ENCODE measurements around the gene PLA2R1.

Gene PLA2R1

DNA sequence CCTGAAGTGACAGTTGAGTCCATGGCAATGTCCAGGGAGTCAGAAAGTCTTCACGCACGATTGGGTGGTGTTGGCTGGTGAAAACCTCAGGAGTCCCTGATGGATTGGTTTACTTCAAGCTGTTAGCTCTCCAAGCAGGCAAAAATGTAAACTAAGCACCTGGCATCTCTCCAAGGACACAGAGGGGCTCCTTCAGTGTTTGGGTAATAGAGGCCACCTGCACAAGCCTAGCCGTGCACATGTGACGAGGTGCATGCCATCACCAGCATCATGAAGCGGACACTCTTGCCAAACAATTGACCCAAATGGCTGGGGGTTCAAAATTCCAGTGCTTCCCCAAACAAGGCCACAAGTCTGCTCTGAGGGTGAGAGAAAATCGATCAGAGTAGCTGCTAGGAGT is 159.7 kb downstream of the PLA2R1 start:
- TF ChIP-seq, protein P1, sequence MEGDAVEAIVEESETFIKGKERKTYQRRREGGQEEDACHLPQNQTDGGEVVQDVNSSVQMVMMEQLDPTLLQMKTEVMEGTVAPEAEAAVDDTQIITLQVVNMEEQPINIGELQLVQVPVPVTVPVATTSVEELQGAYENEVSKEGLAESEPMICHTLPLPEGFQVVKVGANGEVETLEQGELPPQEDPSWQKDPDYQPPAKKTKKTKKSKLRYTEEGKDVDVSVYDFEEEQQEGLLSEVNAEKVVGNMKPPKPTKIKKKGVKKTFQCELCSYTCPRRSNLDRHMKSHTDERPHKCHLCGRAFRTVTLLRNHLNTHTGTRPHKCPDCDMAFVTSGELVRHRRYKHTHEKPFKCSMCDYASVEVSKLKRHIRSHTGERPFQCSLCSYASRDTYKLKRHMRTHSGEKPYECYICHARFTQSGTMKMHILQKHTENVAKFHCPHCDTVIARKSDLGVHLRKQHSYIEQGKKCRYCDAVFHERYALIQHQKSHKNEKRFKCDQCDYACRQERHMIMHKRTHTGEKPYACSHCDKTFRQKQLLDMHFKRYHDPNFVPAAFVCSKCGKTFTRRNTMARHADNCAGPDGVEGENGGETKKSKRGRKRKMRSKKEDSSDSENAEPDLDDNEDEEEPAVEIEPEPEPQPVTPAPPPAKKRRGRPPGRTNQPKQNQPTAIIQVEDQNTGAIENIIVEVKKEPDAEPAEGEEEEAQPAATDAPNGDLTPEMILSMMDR (conservative IDR thresholded peaks at IDR 0.05; ENCODE audit: low read depth, low read length): no peak
- H3K4me3 ChIP-seq (ENCODE audit: low read depth, low read length): no peak overlapping the region
- peak; percentile 68 for DNase-seq (ENCODE audit: low read depth)

DNA sequence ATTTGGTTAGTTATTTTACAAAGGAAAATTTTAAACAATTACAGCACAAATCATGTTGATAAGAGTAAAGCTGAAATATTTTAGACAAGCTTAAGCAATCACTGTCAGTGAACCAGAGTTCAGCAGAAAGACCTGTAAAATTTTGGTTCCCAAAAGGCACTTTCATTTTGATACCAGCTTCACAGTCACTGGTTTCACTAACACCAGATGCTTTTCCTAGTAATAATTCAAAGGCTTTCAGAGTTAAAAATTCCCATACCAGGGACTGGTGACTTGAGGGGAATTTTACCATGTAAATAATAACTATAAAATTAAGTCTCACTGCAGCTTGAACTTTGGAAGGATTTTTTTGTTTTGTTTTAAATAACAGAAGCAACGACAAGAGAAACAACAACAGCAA is 162.1 kb downstream of the PLA2R1 start:
- no peak overlapping the region for H3K4me3 ChIP-seq (ENCODE audit: low read depth, low read length)
- no peak for DNase-seq (ENCODE audit: low read depth)
- TF ChIP-seq, protein P1 (conservative IDR thresholded peaks at IDR 0.05; ENCODE audit: low read depth, low read length): no peak

DNA sequence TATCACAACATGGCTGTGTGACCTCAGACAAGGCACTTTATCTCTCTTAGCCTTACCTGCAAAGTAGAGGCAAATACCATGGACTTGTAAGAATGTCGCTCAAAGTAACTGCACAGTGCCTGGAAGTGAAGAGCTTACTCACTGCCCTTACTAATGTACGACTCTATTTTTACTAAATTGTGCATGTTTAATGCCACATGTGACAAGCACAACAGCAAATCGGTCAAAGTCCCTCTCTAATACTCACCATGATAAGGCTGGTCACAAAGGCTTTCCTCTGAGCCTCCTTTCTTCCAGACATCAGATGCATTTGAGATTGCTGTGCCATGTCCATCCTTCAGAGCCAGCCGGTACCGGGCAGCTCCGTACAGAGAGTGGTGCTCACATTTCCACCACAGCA is 164.0 kb downstream of the PLA2R1 start:
- no peak for DNase-seq (ENCODE audit: low read depth)
- TF ChIP-seq, protein P1 (conservative IDR thresholded peaks at IDR 0.05; ENCODE audit: low read depth, low read length): no peak
- H3K4me3 ChIP-seq (ENCODE audit: low read depth, low read length): no peak overlapping the region

DNA sequence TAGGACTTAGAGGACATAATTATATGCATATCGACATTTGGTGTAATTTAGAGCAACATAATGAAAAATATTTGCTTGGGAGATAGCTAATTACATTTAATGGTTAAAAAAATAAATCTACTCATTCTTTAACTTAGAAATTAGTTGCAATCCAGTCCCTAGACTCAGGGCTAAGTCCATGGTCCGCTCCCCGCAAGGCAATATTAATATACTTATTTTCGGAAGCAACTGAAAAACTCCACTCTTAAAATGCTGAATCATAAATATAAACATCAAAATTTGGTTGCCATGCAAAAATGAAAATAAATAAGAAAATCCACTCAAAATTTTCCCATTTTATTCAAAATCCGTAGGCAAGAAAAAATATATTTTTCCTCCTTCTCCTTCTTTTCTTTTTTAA is 164.7 kb downstream of the PLA2R1 start:
- no peak for DNase-seq (ENCODE audit: low read depth)
- no peak overlapping the region for H3K4me3 ChIP-seq (ENCODE audit: low read depth, low read length)
- TF ChIP-seq, protein P1 (conservative IDR thresholded peaks at IDR 0.05; ENCODE audit: low read depth, low read length): no peak

DNA sequence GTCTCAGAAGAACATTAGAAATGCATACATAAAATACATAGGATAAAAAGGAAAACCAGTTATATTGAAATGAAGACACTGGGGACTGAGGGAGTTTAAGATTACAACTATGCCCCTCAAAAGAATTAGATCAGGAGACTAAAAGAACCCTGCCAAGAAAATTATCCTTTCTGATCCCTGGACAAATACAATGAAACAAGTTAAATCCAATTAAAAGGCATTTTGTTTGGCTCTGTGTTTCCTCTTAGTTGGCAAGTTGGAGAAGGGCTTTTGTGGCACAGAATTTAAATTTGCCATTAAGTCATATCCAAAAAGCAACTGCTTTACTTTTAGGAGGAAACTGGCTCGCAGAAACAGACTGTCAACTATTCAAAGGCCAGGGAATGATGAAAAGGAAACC is 165.3 kb downstream of the PLA2R1 start:
- H3K4me3 ChIP-seq (ENCODE audit: low read depth, low read length): no peak overlapping the region
- DNase-seq (ENCODE audit: low read depth): no peak
- TF ChIP-seq, protein P1 (conservative IDR thresholded peaks at IDR 0.05; ENCODE audit: low read depth, low read length): no peak

DNA sequence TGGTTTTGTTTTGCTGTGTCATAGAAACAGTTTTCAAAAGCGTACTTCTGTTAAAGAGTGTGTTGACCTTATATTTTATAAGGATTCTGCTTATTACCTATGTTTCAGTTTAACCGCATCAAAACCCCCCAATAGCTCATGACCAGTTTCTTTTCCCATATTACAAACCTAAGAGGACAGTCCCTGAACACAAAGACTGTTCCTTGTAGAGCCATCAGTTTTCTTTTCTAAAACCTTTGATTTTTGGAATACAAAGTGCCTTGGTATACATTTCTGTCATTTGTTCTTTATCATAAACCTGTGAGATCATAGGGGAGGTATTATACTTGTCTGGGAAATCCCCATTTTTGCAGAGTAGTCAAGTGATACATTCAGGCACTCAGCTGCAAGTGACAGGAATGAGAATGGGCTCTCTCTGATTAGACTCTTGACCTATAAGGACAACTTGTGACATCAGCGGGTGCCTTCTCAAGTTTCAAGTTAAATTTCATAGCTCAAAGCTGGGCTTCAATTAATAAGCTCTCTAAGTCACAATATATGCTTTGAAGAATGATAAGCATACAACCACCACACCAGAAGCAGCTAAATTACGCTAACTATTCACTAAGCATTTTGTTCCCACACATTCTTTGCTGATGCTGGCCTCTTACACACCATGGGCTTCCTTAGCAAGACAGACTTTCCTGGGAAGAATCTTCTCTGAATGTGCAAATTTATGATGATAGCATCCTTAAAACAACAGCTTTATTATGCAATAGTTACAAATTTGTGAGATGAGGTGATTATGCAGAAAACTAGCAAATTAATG is 167.0 kb downstream of the PLA2R1 start:
- TF ChIP-seq, protein P1 (conservative IDR thresholded peaks at IDR 0.05; ENCODE audit: low read depth, low read length): no peak
- no peak overlapping the region for H3K4me3 ChIP-seq (ENCODE audit: low read depth, low read length)
- DNase-seq (ENCODE audit: low read depth): peak; percentile 80
